HG02970 (cell line): ENCODE data around the gene CEP170.

Experiments used
- ATAC-seq: cut with Tn5 transposase; IDR thresholded peaks from one replicate; pipeline ENCODE4 v1.9.1; 2021; ENCODE audit warnings: mild to moderate bottlenecking, moderate library complexity, moderate number of reproducible peaks; ENCODE audit not compliant: unreplicated experiment, low FRiP score

Gene CEP170

GRCh38 chr1:243268751-243269460 lies 13.8 kb upstream of the CEP170 start:
- ATAC-seq, result no peak

- ATAC-seq, result no peak
Measured at GRCh38 chr1:243267914-243268653, 13.0 kb upstream of the CEP170 start.

- no peak for ATAC-seq
Measured at GRCh38 chr1:243267471-243267880, 12.4 kb upstream of the CEP170 start.

DNA sequence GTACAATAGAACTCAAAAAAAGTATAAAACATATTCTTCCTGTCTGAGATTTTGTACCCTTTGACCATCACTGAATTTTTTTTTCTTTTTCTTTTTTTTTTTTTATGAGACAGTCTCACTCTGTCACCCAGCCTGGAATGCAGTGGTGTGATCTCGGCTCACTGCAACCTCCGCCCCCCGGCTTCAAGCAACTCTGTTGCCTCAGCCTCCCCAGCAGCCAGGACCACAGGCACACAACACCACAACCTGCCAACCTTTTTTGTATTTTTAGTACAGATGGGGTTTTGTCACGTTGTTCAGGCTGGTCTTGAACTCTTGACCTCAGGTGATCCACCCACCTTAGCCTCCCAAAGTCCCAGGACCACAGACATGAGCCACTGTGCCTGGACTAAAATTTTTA lies 11.2 kb upstream of the CEP170 start:
- ATAC-seq, result no peak

DNA sequence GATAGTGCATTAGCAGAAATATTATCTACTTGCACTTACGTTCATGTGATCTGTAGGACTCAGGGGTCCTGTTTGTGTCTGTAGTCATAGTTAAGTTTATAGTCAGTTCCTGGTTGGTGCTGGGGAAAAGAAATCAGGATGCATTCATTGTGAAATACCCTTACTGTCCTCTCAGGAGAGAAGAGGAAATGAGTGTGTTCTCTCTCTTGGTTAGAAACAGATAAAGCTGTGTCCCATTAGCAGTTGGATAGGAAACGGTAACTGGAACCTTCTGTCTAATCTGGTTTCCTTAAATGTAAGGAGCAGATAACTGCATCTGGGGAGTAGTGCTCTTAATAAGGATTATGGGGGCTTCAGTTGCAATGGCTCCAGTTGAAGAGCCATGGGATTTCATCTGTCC lies 9.6 kb upstream of the CEP170 start:
- ATAC-seq, result no peak

- no peak for ATAC-seq
Measured at GRCh38 chr1:243261390-243261789, 6.3 kb upstream of the CEP170 start.

DNA sequence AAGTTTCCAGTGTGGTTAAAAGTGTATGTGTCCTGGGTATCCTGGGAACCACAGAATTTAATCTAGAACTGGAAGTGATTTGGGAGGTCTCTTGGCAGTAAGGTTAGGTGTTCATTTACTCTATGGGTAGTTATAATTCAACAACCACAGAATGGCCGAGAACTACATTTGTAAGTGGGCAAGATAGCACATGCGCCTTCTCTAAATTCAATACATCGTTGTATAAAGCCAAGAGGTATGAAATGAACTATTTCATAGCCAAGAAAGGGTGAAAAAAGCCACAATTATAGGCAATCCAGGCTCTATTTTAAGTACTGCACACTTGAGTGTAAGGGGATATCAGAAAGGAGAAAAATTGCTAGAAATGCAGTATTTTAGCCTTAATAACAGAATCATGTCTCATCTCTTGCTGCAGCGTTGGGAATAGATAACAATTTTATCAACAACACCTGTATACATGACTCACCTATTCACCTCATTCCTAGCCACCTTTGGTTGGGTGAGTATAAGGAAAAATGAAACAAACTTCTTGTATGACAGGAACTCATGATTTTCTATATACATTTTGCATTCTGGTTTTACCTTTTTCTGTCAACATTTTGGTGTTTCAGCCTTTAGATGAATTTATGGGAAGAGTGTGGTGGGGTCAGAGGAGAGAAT lies 5.3 kb upstream of the CEP170 start:
- no peak for ATAC-seq

GRCh38 chr1:243258731-243259130 lies 3.6 kb upstream of the CEP170 start:
- ATAC-seq, result no peak

GRCh38 chr1:243257189-243257588 lies 2.1 kb upstream of the CEP170 start:
- no peak for ATAC-seq

DNA sequence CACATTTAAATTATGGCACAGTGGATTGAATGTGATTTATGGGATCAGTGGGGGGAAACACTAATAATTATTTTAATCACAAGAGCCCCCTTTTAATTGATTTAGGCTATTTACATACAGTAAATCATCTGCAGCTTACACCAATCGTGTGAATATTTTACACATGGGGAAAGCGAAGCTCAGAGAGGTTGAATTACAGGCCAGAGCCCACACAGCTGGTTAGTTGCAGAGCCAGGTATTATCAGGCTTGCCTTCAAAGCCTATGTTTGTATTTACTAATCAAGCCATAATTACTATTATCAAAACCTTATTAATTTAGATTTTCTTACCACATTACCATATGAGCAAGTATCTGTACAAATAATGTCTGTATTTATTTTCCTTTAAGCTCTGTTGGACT lies 1.5 kb upstream of the CEP170 start:
- ATAC-seq, result no peak

DNA sequence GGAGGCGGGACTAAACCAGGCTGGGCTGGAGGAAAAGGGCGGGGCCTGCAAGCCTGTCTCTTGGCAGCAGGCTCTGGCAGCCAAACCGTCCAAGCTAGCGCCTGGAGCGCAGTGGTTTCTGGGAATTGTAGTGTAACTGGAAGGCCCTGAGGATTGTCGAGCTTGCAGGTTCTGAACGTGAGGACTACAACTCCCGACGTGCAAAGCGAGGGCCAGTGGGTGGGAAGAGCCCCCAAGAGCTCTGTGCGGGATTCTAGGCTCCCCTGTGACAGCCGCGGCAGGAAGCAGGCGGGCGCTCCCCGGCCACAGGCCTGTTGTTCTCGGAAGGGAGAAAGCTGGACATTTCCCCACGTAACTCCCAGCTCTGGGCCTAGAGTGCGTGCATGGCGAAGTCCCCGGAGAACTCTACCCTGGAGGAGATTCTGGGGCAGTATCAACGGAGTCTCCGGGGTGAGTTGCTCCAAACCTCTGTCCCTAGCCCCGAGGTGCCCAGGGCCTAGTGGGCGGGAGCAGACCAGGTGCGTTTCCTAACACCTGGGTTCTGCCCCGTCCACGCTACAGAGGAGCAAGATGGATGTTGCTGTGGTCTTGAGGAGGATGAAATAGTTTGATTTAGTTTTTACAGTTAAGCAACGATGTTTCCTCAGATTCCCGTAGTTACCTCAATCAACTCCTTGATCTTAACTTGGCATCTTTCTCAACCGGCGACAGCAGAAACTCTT lies 871 bp upstream of the CEP170 start, which contains the start of gene SDCCAG8:
Gene SDCCAG8, plus strand, starts transcription at position 251 of the 722 bp plus-strand sequence. Its CDS starts 133 bp downstream, at position 384.
- ATAC-seq, result peak; percentile 84

GRCh38 chr1:243254233-243254926 lies 701 bp downstream of the CEP170 start:
- ATAC-seq, result no peak

- ATAC-seq, result no peak
Measured at GRCh38 chr1:243253926-243254232, 1.2 kb downstream of the CEP170 start.

GRCh38 chr1:243253211-243253925 lies 1.7 kb downstream of the CEP170 start:
- no peak for ATAC-seq

- ATAC-seq, result no peak
Measured at GRCh38 chr1:243251539-243251938, 3.5 kb downstream of the CEP170 start.

- no peak for ATAC-seq
Measured at GRCh38 chr1:243250102-243250501, 5.0 kb downstream of the CEP170 start.

GRCh38 chr1:243249214-243249613 lies 5.9 kb downstream of the CEP170 start:
- ATAC-seq, result no peak

DNA sequence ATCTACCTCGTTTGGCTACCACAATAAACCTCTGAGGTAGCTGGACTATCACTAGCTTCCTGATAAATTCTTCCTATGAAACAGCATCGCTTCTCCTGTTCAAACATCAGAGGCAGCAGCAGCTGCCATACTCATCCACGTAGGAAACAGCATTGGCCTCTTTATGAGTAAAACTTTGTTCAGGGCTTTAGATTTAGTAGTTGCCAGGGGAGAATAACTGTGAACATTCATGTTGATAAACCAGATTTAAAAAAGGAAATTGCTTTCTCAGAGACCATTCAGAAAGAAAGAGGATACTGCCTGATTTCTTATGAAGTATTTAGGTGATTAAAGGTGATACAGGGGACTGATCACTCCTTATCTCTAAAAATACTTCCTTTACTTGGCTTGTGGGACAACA lies 7.2 kb downstream of the CEP170 start:
- no peak for ATAC-seq

- no peak for ATAC-seq
Measured at GRCh38 chr1:243246916-243247315, 8.2 kb downstream of the CEP170 start.

- ATAC-seq, result no peak
Measured at GRCh38 chr1:243244432-243244841, 10.6 kb downstream of the CEP170 start.
